Activated B cell treated with CpG ODN at 0.5 μM for 24 hours (primary cell): ENCODE measurements around the gene RSPH1. TPM values are rescaled to one million over a fixed set of nuclear protein-coding genes. Genes with fewer than 3 reads are reported as not detected.

ENCODE experiments used
- ATAC-seq: fragments of 200-7000 bp; cut with Tn5 transposase; one replicate; pipeline ENCODE4 v1.10.0; 2021; ENCODE audit warnings: low read depth, mild to moderate bottlenecking, moderate library complexity
- CTCF ChIA-PET: fragments of 350-600 bp; sonication (Branson Sonifier 250); formaldehyde crosslinking; loops from one replicate; lab custom pipeline; 2021; ENCODE audit warnings: antibody characterized with exemption; lab: Charles Lee
- POLR2A ChIA-PET: fragments of 350-600 bp; sonication (Branson Sonifier 250); formaldehyde crosslinking; loops from one replicate; lab custom pipeline; 2021; ENCODE audit warnings: antibody characterized with exemption; lab: Charles Lee
- DNase-seq: peaks from one replicate; pipeline ENCODE4 v3.0.0; 2022
- H3K27ac Mint-ChIP-seq: one replicate; pipeline ENCODE4 v1.8.0; 2020; ENCODE audit warnings: mixed read lengths
- H3K27me3 Mint-ChIP-seq: one replicate; pipeline ENCODE4 v1.8.0; 2021; ENCODE audit warnings: mixed read lengths
- H3K36me3 Mint-ChIP-seq: one replicate; pipeline ENCODE4 v1.8.0; 2021; ENCODE audit warnings: low read depth, mixed read lengths
- H3K4me1 Mint-ChIP-seq: one replicate; pipeline ENCODE4 v1.8.0; 2021; ENCODE audit warnings: mixed read lengths
- H3K4me3 Mint-ChIP-seq: one replicate; pipeline ENCODE4 v1.8.0; 2020; ENCODE audit warnings: mild to moderate bottlenecking, mixed read lengths
- H3K9me3 Mint-ChIP-seq: one replicate; pipeline ENCODE4 v1.8.0; 2020; ENCODE audit warnings: mixed read lengths
- intact Hi-C: fragments of 100-400 bp; cut with micrococcal nuclease; formaldehyde crosslinking; loops from one replicate; pipeline ENCODE4 v1.15.1; 2024
- total RNA-seq: library from RNA; stranded (reverse); gene quantifications from 2 replicates; pipeline ENCODE4 v1.2.3, GENCODE V29; 2022
- TF ChIP-seq, protein P1 (sequence below): fragments of 200-600 bp; IDR thresholded peaks from one replicate; pipeline ENCODE4 v1.8.0; 2022; ENCODE audit warnings: antibody characterized with exemption, mild to moderate bottlenecking

Gene RSPH1
- total RNA-seq, 1 donor from 2014 or later = 0.38 TPM

DNA sequence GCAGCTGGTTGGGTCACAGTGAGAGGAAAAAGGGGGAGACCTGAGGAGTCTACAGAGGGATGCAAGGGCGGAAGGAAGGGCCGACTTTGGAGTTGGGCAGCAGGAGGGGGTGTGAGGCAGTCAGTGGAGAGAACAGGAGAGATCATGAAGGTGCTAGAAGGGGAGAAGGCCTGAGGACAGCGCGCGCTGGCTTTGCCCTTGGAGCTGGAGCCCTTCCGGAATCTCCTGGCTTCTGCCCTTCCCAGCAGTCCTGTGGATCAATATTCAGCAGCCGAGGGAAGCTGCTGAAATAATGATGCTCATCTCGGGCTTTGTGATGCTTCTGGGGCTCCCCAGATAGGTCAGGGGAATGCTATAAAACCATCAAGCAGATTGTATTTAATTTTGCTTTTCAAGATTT is 44.4 kb upstream of the RSPH1 start:
- CTCF ChIA-PET = interaction anchor here (1.0 kb wide), 1 partner anchor 395 kb away, joined by 3 read pairs; no protein-coding TSS in a partner anchor
- Mint-ChIP-seq H3K9me3 (no peaks in the 10 kb centered on the region), H3K36me3 (peaks cover 90% of the 10 kb centered on the region), H3K27me3 (no peaks in the 10 kb centered on the region), H3K4me1 (peaks cover 28% of the 10 kb centered on the region), H3K4me3 (no peak overlapping the region), H3K27ac (no peak overlapping the region)
- intact Hi-C loops = no loop called here
- TF ChIP-seq, protein P1, sequence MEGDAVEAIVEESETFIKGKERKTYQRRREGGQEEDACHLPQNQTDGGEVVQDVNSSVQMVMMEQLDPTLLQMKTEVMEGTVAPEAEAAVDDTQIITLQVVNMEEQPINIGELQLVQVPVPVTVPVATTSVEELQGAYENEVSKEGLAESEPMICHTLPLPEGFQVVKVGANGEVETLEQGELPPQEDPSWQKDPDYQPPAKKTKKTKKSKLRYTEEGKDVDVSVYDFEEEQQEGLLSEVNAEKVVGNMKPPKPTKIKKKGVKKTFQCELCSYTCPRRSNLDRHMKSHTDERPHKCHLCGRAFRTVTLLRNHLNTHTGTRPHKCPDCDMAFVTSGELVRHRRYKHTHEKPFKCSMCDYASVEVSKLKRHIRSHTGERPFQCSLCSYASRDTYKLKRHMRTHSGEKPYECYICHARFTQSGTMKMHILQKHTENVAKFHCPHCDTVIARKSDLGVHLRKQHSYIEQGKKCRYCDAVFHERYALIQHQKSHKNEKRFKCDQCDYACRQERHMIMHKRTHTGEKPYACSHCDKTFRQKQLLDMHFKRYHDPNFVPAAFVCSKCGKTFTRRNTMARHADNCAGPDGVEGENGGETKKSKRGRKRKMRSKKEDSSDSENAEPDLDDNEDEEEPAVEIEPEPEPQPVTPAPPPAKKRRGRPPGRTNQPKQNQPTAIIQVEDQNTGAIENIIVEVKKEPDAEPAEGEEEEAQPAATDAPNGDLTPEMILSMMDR = no peak
- DNase-seq (no peak), ATAC-seq (no peak)
- POLR2A ChIA-PET = interaction anchor here (0.6 kb wide), 1 partner anchor 85 kb away, joined by 4 read pairs; no protein-coding TSS in a partner anchor

DNA sequence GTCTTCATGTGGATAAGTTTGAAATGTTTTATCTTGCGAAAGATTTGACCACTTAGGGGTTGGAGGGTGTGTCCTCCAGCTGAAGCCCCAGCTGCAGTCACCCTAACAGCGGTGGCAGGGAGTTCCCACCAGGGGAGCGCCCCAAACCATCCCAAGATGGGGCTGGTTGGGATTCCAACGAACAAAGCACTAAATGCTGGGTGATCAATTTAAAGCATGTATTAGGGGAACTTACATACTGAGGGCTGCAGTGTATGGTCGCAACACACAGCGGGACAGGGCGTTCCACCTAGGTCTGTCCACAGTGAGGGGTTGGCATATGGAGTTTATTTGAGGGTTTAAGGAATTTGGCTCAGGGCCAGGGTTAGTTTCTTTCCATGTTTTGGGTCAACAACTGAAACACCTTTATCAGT is 43.9 kb upstream of the RSPH1 start:
- intact Hi-C loops = loop anchor here (5.0 to 10.0 kb wide), 2 partner anchors 313 to 535 kb away; no protein-coding TSS in a partner anchor
- H3K36me3 Mint-ChIP-seq = peaks cover 86% of the 10 kb centered on the region
- H3K4me1 Mint-ChIP-seq = peaks cover 29% of the 10 kb centered on the region
- POLR2A ChIA-PET = no interaction called here
- CTCF ChIA-PET = no interaction called here
- H3K9me3 Mint-ChIP-seq = no peaks in the 10 kb centered on the region
- no peak overlapping the region for H3K27ac Mint-ChIP-seq
- TF ChIP-seq, protein P1 = no peak
- H3K4me3 Mint-ChIP-seq = no peak overlapping the region
- ATAC-seq (no peak), DNase-seq (no peak)
- no peaks in the 10 kb centered on the region for H3K27me3 Mint-ChIP-seq

DNA sequence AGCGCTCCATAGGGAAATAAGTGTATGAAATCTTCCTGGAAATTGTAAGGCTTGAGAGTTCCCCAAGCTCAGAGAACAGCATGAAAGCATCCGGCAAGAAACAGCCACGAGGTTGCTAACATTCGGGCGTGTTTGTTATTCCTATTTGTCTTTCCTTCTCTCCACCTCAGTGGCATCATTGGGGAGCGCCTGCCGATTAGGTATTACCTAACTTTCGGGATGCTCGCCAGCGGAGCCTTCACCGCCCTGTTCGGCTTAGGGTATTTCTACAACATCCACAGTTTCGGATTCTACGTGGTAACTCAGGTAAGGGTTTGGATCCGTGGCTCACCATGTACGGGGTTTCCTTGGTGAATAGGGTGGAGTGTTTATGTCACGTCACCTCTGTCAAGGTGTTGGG is 43.3 kb upstream of the RSPH1 start:
- Mint-ChIP-seq H3K4me1 (peaks cover 35% of the 10 kb centered on the region), H3K9me3 (no peaks in the 10 kb centered on the region), H3K36me3 (peaks cover 80% of the 10 kb centered on the region), H3K27me3 (no peaks in the 10 kb centered on the region), H3K4me3 (no peak overlapping the region), H3K27ac (no peak overlapping the region)
- ATAC-seq = no peak
- CTCF ChIA-PET = interaction anchor here (0.6 to 5.0 kb wide), 3 partner anchors 202 to 408 kb away, joined by 3 to 39 read pairs (median 8); no protein-coding TSS in a partner anchor
- intact Hi-C loops = loop anchor here (5.0 to 10.0 kb wide), 2 partner anchors 312 to 535 kb away; no protein-coding TSS in a partner anchor
- TF ChIP-seq, protein P1 = no peak
- POLR2A ChIA-PET = no interaction called here
- DNase-seq = no peak

DNA sequence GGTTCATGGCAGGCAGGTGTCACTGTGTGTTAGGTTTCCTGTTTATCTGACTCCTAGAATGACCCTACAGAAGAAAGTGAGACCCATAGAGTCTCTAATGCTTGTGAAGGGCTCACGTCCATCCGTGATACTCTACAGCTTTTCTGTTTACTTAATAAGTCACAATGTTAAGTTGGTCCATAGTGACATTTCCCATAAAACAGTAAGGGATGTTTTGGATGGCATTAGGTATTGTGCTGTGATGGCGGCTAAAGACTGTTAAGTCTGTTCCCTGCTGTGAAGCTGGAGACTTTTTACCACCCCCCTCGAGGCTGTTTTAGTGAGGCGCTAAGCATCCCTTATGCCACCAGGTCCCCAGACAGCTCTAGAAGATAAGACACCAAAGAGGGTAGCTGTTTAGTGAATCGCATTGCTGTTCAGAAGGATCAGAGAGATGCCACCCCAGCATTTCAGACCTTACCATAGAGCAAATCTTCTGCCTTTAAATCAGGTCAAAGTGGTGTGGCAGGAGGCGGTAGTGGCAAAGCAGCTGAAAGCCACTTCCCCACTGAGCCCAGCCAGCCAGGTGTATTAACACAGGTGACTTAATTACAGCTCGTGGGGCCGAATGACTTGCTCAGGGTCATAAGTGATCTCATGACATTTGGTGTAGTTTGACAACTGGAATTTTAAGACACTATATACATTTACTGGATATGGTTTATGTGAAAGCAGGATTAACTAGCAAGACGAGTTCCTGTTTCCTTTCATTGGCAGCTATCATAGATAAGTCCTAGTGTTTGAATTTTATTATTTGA is 42.7 kb upstream of the RSPH1 start:
- TF ChIP-seq, protein P1 = no peak
- DNase-seq = no peak
- intact Hi-C loops = loop anchor here (5.0 to 10.0 kb wide), 2 partner anchors 311 to 534 kb away; no protein-coding TSS in a partner anchor
- Mint-ChIP-seq H3K36me3 (peaks cover 73% of the 10 kb centered on the region), H3K27ac (no peak overlapping the region), H3K4me1 (peaks cover 42% of the 10 kb centered on the region), H3K9me3 (no peaks in the 10 kb centered on the region), H3K4me3 (no peak overlapping the region), H3K27me3 (no peaks in the 10 kb centered on the region)
- POLR2A ChIA-PET = no interaction called here
- ATAC-seq = no peak
- CTCF ChIA-PET = interaction anchor here (0.6 to 5.0 kb wide), 6 partner anchors 78 to 407 kb away, joined by 3 to 39 read pairs (median 12); no protein-coding TSS in a partner anchor
